KMS-11 (cell line): ENCODE measurements around the gene PFKP.

Source experiments
- H2AFZ ChIP-seq: fragments of 200-600 bp; sonication (generic); 2 replicates; pipeline ENCODE4 v1.6.1; 2016; ENCODE audit warnings: antibody characterized with exemption, mixed run types, low read depth
- H3K27ac ChIP-seq: fragments of 200-600 bp; sonication (generic); 2 replicates; pipeline ENCODE4 v1.6.1; 2016; ENCODE audit warnings: mild to moderate bottlenecking, mixed run types
- H3K27me3 ChIP-seq: fragments of 200-600 bp; sonication (generic); 2 replicates; pipeline ENCODE4 v1.6.1; 2017; ENCODE audit warnings: mild to moderate bottlenecking, low read depth, mixed run types, moderate library complexity; ENCODE audit not compliant: insufficient read depth
- H3K36me3 ChIP-seq: fragments of 200-600 bp; sonication (generic); 2 replicates; pipeline ENCODE4 v1.6.1; 2017; ENCODE audit warnings: mild to moderate bottlenecking, mixed run types; ENCODE audit not compliant: insufficient read depth
- H3K4me1 ChIP-seq: fragments of 200-600 bp; sonication (generic); 2 replicates; pipeline ENCODE4 v1.6.1; 2016; ENCODE audit warnings: mild to moderate bottlenecking, low read depth, mixed run types; ENCODE audit not compliant: poor library complexity, severe bottlenecking
- H3K4me2 ChIP-seq: fragments of 200-600 bp; sonication (generic); 2 replicates; pipeline ENCODE4 v1.7.0; 2016; ENCODE audit warnings: mild to moderate bottlenecking, mixed run types
- H3K4me3 ChIP-seq: fragments of 200-600 bp; sonication (generic); IDR thresholded peaks from 2 replicates; pipeline ENCODE4 v1.6.1; 2017; ENCODE audit warnings: low read depth, low read length, mixed read lengths; ENCODE audit not compliant: insufficient read depth
- H3K79me2 ChIP-seq: fragments of 200-600 bp; sonication (generic); 2 replicates; pipeline ENCODE4 v1.6.1; 2016; ENCODE audit warnings: low read depth, mixed run types; ENCODE audit not compliant: insufficient read depth
- H3K9ac ChIP-seq: fragments of 200-600 bp; sonication (generic); 2 replicates; pipeline ENCODE4 v1.6.1; 2016; ENCODE audit warnings: mild to moderate bottlenecking, mixed run types
- H4K20me1 ChIP-seq: fragments of 200-600 bp; sonication (generic); 2 replicates; pipeline ENCODE4 v1.6.1; 2016; ENCODE audit warnings: mild to moderate bottlenecking, mixed run types; ENCODE audit not compliant: insufficient read depth
- CTCF ChIP-seq: fragments of 200-600 bp; sonication (generic); conservative IDR thresholded peaks from 2 replicates; pipeline ENCODE4 v1.6.1; 2017; ENCODE audit warnings: low read depth, mild to moderate bottlenecking, antibody characterized with exemption, low read length, moderate library complexity, mixed read lengths

Gene PFKP

DNA sequence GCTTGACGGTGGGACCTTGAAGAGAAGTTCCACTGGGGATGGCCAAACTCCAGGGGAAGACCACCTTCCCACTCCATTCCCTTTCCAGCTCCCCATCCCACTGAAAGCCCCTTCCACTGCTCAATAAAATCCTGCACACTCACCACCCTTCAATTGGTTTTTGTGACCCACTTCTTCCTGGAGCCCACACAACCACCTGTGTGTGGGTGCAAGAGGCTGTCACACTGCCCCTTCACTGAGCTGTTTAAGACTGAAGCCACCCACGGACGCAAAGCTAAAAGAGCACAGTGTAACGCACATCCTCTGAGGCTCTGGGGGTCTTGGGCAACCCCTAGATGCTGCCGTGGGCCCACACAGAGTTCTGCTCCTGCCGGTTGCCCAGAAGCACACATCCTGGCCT is 118.0 kb downstream of the PFKP start:
- Histone ChIP-seq H3K4me2 (no peak overlapping the region), H4K20me1 (no peaks in the 10 kb centered on the region), H3K36me3 (no peaks in the 10 kb centered on the region), H3K27me3 (no peaks in the 10 kb centered on the region), H2AFZ (no peak overlapping the region), H3K9ac (no peak overlapping the region), H3K27ac (no peak overlapping the region), H3K4me1 (no peaks in the 10 kb centered on the region), H3K79me2 (no peaks in the 10 kb centered on the region), H3K4me3 (no peak overlapping the region)
- no peak for TF ChIP-seq CTCF

GRCh38 chr10:3186368-3186767 is 119.0 kb downstream of the PFKP start:
- no peak overlapping the region for H2AFZ ChIP-seq
- H3K36me3 ChIP-seq, result no peaks in the 10 kb centered on the region
- H3K4me2 ChIP-seq, result no peak overlapping the region
- no peak overlapping the region for H3K27ac ChIP-seq
- TF ChIP-seq CTCF, result no peak
- no peaks in the 10 kb centered on the region for H3K79me2 ChIP-seq
- H3K9ac ChIP-seq, result no peak overlapping the region
- H4K20me1 ChIP-seq, result no peaks in the 10 kb centered on the region
- no peaks in the 10 kb centered on the region for H3K27me3 ChIP-seq
- no peaks in the 10 kb centered on the region for H3K4me1 ChIP-seq
- no peak overlapping the region for H3K4me3 ChIP-seq
